Measurements from ENCODE around the gene TSSK6.

TSSK6 gene

DNA sequence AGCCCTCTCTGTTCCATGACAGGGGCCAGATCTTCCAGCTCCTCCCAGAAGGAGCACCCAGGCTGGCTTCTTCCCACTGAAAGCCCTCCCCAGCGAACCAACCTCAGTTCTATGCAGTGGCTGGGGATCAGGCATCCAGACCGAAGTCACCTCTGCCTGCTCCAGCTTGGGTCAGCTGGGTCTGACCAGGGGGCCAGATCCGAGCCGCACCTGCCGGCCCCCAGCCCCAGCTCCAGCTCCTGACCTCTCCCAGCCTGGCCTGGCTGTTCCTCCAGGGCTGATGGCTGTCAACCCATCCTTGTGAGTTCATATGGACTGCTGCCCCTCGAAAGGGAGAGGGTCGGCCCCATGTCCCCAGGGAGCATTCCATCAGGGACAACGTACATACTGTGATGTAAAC is 8.0 kb downstream of the TSSK6 start:
- in situ Hi-C loops (cut with MboI; ENCODE audit: low sequenced_read_pairs) = no loop called here

DNA sequence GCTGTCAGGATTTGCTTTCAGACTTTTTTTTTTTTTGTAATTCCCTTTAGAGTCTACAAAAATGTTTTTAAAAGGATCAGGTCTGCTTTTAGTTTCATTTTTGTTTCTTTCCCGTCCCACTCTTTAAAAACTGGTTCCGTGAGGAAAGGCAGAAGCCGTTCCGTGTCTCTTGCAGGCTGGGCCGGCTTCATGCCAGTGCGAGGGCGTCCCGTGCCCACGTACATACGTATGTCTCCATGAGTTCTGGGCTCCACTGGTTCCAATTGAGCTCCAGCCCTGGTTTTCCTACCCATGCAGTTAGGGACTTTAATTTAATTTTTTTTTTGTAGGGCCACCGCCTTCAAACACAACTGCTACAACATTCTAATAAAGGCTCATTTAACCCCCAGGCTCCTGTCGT is 8.8 kb downstream of the TSSK6 start:
- in situ Hi-C loops (cut with MboI; ENCODE audit: low sequenced_read_pairs) = no loop called here

DNA sequence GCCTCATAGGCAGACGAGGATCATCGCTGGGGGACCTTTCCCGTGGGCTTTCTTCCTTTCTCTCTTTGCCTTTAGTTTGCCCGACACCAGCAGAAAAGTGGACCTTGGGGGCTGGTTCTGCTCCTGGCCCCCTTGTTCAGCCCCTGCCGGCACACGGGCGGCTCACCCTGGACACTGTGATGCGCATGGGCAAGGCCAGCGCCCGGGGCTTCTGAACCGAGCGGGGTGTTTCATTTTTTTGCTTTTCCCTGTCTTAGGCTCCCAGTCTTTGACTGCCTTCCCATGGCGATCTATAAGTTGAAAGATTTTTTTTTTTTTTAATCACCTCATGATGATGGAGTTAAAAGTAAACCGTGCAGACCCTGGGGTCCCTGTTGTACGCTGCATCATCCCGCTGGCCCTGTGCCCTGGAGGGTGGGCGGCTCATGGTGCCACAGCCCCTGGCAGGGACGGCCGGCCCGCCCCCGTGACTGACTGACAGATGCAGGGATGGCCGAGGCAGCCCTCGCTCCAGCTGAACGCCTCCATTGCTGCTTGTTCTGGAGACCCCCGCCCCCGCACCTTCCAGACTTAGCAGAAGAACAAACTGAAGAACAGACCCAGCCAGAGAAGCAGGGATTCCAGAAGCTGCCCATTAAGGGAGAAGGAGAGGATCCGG is 9.6 kb downstream of the TSSK6 start:
- in situ Hi-C loops (cut with MboI; ENCODE audit: low sequenced_read_pairs) = no loop called here

DNA sequence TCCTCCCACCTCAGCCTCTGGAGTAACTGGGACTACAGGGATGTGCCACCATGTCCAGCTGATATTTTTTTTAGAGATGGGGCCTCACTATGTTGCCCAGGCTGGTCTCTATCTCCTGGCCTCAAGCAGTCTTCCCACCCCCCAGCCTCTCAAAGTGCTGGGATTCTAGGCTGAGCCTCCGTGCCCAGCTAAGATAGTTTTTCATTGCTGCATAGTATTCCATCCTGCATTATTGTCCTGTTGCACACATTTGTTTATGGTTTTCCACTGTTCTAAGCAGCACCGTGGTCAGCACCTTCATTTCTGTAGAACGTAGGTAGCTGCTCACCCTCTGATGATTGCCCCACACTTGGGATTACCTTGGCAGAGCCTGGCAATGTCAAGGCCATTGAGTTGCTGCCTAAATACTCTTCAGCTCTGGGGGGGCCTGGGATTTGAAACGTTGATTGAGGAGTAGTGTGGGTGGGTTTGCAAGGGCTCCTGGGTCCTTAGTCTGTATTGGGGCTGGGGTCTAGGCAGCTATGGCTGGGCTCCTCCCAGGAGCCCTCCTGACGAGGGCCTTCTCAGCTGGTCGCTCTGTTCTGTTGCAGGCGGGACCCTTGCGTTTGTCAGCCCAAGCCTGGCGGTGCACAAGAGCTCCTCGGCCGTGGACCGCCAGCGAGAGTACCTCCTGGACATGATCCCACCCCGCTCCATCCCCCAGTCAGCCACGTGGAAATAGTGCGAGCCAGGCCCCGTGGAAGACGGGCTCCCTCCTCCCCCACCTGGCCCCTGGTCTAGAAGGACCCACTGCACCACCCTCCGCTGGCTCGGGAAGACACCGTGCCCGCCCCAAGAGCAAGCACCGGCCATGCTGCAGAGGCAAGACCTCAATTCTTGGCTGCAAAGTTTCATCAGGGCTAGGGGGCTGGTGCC is 10.3 kb downstream of the TSSK6 start:
- in situ Hi-C loops (cut with MboI; ENCODE audit: low sequenced_read_pairs) = no loop called here

- in situ Hi-C loops (cut with MboI; ENCODE audit: low sequenced_read_pairs) = no loop called here
These were observed 12.3 kb downstream of the TSSK6 start for GRCh38 chr19:19502808-19503602.

DNA sequence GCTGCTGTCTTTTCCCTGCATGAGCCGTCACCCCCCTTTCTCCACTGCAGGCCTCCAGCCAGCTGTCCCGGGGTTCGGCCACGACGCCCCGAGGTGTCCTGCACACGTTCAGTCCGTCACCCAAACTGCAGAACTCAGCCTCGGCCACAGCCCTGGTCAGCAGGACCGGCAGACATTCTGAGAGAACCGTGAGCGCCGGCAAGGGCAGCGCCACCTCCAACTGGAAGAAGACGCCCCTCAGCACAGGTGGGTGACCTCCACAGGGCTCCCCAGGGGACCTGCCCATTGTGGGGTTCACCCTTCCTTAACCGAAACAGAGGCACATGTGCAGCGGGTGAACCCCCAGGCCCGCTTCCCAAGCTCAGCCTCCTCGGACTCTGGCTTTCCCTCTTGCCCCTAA is 13.1 kb downstream of the TSSK6 start:
- in situ Hi-C loops (cut with MboI; ENCODE audit: low sequenced_read_pairs) = no loop called here

DNA sequence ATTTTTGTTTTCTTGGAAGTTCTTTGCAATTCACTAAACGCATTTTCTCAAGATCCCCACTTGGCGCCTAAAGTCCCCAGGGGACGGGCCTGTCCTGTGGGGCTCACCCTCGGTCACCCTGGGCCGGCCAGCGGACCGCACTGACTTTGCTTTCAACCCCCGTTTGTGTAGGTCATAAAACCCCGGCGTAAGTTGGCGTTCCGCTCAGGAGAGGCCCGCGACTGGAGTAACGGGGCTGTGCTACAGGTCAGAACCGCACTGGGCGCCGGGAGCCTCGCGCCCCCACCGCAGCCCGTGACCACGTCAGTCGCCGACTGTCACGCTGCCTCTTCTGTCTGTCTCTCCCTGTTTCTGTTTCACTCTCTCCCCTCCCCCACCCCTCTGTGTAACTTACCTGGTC is 13.6 kb downstream of the TSSK6 start:
- in situ Hi-C loops (cut with MboI; ENCODE audit: low sequenced_read_pairs) = no loop called here

DNA sequence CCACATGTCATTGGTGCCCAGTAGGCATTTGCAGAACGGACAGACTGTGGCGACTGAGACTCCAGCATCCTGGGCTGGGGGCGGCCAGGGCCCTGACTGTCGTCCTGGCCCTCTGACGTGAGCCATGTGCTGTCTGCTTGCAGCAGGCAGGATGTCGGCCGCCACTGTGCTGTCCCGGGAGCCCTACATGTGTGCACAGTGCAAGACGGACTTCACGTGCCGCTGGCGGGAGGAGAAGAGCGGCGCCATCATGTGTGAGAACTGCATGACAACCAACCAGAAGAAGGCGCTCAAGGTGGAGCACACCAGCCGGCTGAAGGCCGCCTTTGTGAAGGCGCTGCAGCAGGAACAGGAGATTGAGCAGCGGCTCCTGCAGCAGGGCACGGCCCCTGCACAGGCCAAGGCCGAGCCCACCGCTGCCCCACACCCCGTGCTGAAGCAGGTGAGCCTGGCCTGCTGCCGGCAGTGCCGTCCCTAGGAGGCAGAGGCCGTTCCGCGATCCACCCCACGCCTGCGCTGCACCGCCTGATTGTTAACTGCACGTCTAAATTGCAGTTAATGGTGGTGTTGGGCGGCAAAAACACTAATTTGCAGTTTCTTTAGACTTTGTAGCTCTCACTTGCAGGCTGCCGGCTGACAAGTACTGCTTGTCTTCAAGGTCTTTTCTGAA is 14.2 kb downstream of the TSSK6 start:
- in situ Hi-C loops (cut with MboI; ENCODE audit: low sequenced_read_pairs) = no loop called here

DNA sequence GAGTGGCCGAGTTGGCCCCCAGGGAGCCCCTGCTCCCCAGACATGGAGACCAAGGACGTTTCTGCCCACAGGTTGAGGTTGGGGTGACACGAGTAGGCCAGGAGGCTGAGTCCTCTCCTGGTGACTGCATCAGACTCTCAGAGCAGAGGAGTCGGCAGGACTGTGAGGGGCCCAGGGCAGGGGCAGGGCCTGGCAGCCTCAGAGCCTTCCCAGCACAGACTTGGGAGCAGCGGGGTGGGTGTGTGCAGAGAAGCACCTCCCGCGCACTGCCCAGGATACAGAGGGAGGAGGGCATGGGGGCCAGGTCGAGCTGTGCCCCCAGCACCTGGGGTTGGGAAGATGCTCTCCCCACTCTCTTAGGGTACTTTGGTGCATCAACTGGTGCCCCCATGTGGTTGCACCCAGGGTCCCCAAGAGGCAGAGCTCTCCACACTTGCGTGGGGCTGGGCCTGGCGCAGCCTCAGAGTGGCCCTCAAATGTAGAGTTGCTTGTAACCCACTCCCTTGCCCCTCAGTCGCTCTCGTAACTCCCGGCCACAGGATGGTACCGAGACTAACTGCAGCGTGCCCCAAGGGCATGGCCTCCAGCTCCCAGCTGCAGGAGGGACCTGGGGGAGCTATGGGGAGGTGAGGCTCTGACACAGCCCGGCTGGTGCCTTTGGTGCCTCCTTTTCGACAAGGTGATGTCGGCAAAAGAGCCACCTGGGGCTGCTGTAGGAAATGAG is 15.9 kb downstream of the TSSK6 start:
- in situ Hi-C loops (cut with MboI; ENCODE audit: low sequenced_read_pairs) = loop anchor here (10.0 kb wide), 1 partner anchor 135 kb away; no protein-coding TSS in a partner anchor

DNA sequence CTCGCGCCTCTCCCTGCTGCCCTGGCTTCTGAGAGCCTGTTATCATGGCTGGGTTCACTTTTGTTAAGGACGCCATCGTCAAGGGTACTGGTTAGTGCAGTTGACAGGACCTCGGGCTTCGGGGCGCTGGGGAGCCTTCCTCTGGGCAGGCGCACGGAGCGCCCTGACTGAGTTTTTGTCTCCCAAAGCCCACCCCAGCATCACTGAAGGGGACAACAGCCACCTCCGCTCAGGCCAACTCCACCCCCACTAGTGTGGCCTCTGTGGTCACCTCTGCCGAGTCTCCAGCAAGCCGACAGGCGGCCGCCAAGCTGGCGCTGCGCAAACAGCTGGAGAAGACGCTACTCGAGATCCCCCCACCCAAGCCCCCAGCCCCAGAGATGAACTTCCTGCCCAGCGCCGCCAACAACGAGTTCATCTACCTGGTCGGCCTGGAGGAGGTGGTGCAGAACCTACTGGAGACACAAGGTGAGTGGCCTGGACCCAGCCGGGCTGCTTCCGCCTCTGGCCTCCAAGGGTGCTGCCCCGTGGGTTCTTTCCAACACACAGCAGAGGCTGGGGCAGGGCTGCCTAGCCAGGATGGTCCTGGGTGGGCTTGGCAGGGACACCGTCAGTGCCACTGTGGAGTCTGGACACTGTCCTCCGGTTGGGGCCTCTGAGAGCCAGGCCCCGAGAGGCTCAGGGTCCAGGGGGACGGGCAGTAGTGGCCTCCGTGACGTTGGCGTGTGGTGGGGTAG is 16.9 kb downstream of the TSSK6 start:
- in situ Hi-C loops (cut with MboI; ENCODE audit: low sequenced_read_pairs) = loop anchor here (10.0 kb wide), 1 partner anchor 134 kb away; no protein-coding TSS in a partner anchor

DNA sequence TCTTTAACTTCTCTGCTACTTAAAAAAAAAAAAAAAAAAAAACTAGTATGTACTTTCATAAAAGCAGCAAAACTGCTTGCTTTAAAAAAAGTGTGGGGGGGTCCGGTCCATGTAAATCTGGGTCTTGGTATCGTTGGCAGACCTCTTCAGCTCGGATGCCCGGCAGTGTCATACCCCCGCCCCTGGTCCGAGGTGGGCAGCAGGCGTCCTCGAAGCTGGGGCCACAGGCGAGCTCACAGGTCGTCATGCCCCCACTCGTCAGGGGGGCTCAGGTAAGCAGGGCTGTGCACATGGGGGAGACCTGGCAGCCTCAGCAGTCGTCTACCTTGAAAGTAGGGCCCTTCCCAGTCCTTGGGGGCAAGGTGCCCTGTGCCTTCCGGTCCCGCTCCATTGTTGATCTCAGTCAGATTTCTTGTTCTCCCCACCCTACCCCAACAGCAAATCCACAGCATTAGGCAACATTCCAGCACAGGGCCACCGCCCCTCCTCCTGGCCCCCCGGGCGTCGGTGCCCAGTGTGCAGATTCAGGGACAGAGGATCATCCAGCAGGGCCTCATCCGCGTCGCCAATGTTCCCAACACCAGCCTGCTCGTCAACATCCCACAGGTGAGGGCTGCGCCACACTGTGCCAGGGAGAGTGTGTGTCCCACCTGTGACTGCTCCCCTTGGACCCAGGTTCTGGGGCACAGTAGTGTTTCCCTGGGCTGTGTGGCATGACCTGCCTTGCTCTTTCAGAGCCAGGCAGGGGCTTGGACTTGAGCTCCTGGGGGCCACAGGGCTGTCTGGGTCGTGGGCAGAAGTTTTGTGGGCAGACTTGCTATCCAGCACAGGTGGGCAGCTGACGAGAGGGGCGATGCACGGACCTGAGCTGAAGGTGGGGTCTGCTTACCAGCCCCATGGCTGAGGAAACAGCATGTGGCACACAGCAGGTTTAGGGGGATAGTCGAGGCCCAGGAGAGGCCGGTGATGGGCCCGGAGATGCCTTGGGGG is 19.4 kb downstream of the TSSK6 start:
- in situ Hi-C loops (cut with MboI; ENCODE audit: low sequenced_read_pairs) = loop anchor here (10.0 kb wide), 1 partner anchor 131 kb away; no protein-coding TSS in a partner anchor

GRCh38 chr19:19493841-19494546 is 21.4 kb downstream of the TSSK6 start:
- in situ Hi-C loops (cut with MboI; ENCODE audit: low sequenced_read_pairs) = loop anchor here (10.0 kb wide), 1 partner anchor 129 kb away; no protein-coding TSS in a partner anchor

- in situ Hi-C loops (cut with MboI; ENCODE audit: low sequenced_read_pairs) = loop anchor here (10.0 kb wide), 1 partner anchor 127 kb away; no protein-coding TSS in a partner anchor
These were observed 23.2 kb downstream of the TSSK6 start for GRCh38 chr19:19492026-19492610.

DNA sequence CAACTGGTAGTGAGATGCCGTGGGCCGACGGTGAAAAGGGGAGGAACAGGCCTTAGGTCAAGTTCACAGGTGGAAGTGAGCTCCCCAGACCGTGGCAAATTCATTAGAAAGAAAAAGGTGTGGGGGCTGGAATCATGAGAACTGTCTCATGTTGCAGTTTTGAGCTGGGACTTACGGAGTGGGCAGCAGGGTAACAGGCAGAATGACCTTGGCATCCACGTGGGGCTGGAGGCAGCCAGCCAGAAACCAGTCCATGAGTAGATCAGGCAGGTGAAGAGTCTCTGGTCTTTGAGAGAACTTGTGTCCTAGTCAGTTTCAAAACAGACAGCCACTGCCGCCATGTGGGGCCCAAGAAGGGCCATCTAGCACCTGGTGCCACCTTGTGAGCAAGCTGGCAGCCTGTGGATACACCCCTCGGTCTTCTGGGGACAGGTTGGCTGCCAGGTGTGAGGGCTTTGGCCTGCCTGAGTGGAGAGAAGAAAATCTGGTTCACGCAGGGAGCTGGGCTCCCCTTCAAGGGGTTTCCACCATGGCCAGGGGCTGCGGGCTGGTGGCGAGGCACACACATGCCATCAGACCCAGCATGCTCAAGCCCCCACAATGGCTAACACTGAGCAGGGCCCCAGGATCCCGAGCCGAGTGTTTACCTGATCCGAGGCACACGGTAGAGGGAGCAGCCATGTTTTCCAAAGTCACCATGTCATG is 23.9 kb downstream of the TSSK6 start:
- in situ Hi-C loops (cut with MboI; ENCODE audit: low sequenced_read_pairs) = loop anchor here (10.0 kb wide), 1 partner anchor 127 kb away; no protein-coding TSS in a partner anchor

- in situ Hi-C loops (cut with MboI; ENCODE audit: low sequenced_read_pairs) = loop anchor here (10.0 kb wide), 1 partner anchor 126 kb away; no protein-coding TSS in a partner anchor
These were observed 25.0 kb downstream of the TSSK6 start for GRCh38 chr19:19490214-19490968.
